GM23338 (cell line): ENCODE results near the gene FMO1. TPM values are rescaled to one million over a fixed set of nuclear protein-coding genes. Genes with fewer than 3 reads are reported as not detected.

Experiments
- ATAC-seq: fragments of 200-7000 bp; cut with Tn5 transposase; 3 replicates; pipeline ENCODE4 v1.9.1; 2020
- DNase-seq: peaks from one replicate; pipeline ENCODE4 v3.0.0-alpha.2; 2015; ENCODE audit warnings: low spot score
- H2AFZ ChIP-seq: fragments of 200-600 bp; sonication (generic); 2 replicates; pipeline ENCODE4 v1.8.0; 2016; ENCODE audit warnings: antibody characterized with exemption, mild to moderate bottlenecking, moderate library complexity
- H3F3A ChIP-seq: fragments of 200-600 bp; sonication (generic); replicated peaks from 2 replicates; pipeline ENCODE4 v1.8.0; 2017; ENCODE audit warnings: antibody characterized with exemption, mixed run types, low read depth
- H3K27ac ChIP-seq: fragments of 200-600 bp; sonication (generic); 2 replicates; pipeline ENCODE4 v1.6.1; 2016; ENCODE audit warnings: low read depth
- H3K27me3 ChIP-seq: fragments of 200-600 bp; sonication (generic); 2 replicates; pipeline ENCODE4 v1.8.0; 2016; ENCODE audit warnings: mild to moderate bottlenecking, mixed run types, moderate library complexity; ENCODE audit not compliant: insufficient read depth
- H3K36me3 ChIP-seq: fragments of 200-600 bp; sonication (generic); 2 replicates; pipeline ENCODE4 v1.8.0; 2016; ENCODE audit warnings: mild to moderate bottlenecking; ENCODE audit not compliant: insufficient read depth
- H3K4me1 ChIP-seq: fragments of 200-600 bp; sonication (generic); 2 replicates; pipeline ENCODE4 v1.8.0; 2016; ENCODE audit warnings: mild to moderate bottlenecking, moderate library complexity; ENCODE audit not compliant: insufficient read depth
- H3K4me2 ChIP-seq: fragments of 200-600 bp; sonication (generic); 2 replicates; pipeline ENCODE4 v1.7.1; 2017; ENCODE audit warnings: mixed run types
- H3K4me3 ChIP-seq: fragments of 200-600 bp; sonication (generic); 2 replicates; pipeline ENCODE4 v1.6.1; 2016; ENCODE audit warnings: mixed run types
- H3K79me2 ChIP-seq: fragments of 200-600 bp; sonication (generic); replicated peaks from 2 replicates; pipeline ENCODE4 v1.8.0; 2017; ENCODE audit warnings: mild to moderate bottlenecking; ENCODE audit not compliant: insufficient read depth
- H3K9me2 ChIP-seq: fragments of 200-600 bp; sonication (generic); 2 replicates; pipeline ENCODE4 v1.8.0; 2017; ENCODE audit not compliant: insufficient read depth
- H4K20me1 ChIP-seq: fragments of 200-600 bp; sonication (generic); replicated peaks from 2 replicates; pipeline ENCODE4 v1.8.0; 2017; ENCODE audit warnings: mild to moderate bottlenecking; ENCODE audit not compliant: insufficient read depth
- H3K27ac Mint-ChIP-seq: 2 replicates; pipeline ENCODE4 v1.8.0; 2020; ENCODE audit warnings: inconsistent platforms, mild to moderate bottlenecking, moderate library complexity, mixed read lengths
- H3K27me3 Mint-ChIP-seq: 3 replicates; pipeline ENCODE4 v1.8.0; 2022; ENCODE audit warnings: low read depth, mild to moderate bottlenecking, moderate library complexity, mixed read lengths, inconsistent platforms; ENCODE audit not compliant: insufficient read depth, poor library complexity
- H3K36me3 Mint-ChIP-seq: 3 replicates; pipeline ENCODE4 v1.8.0; 2021; ENCODE audit warnings: low read depth, mild to moderate bottlenecking, inconsistent platforms, moderate library complexity, mixed read lengths
- H3K4me1 Mint-ChIP-seq: 3 replicates; pipeline ENCODE4 v1.8.0; 2020; ENCODE audit warnings: mild to moderate bottlenecking, inconsistent platforms, mixed read lengths
- H3K4me3 Mint-ChIP-seq: 3 replicates; pipeline ENCODE4 v1.8.0; 2021; ENCODE audit warnings: moderate library complexity, mild to moderate bottlenecking, inconsistent platforms, mixed read lengths
- H3K9me3 Mint-ChIP-seq: 3 replicates; pipeline ENCODE4 v1.8.0; 2020; ENCODE audit warnings: moderate library complexity, mild to moderate bottlenecking, inconsistent platforms, mixed read lengths
- EZH2 ChIP-seq: fragments of 200-600 bp; sonication (generic); IDR thresholded peaks from one replicate; pipeline ENCODE4 v1.8.0; 2017; ENCODE audit warnings: antibody characterized with exemption, mild to moderate bottlenecking, low read depth; ENCODE audit not compliant: unreplicated experiment
- JUNB ChIP-seq: IDR thresholded peaks from one replicate; pipeline ENCODE4 v1.6.1; 2016; ENCODE audit warnings: antibody characterized with exemption; ENCODE audit not compliant: unreplicated experiment
- NANOG ChIP-seq: IDR thresholded peaks from 2 replicates; pipeline ENCODE4 v1.6.1; 2016; ENCODE audit warnings: antibody characterized with exemption, borderline replicate concordance
- POLR2AphosphoS5 ChIP-seq: IDR thresholded peaks from 2 replicates; pipeline ENCODE4 v1.6.1; 2016; ENCODE audit warnings: antibody characterized with exemption, low read depth
- STAT1 ChIP-seq: IDR thresholded peaks from one replicate; pipeline ENCODE4 v1.6.1; 2016; ENCODE audit warnings: antibody characterized with exemption; ENCODE audit not compliant: unreplicated experiment
- ZNF331 ChIP-seq: fragments of 250-450 bp; sonication (Bioruptor Pico); IDR thresholded peaks from 2 replicates; pipeline ENCODE4 v1.5.0; 2020; ENCODE audit warnings: low read depth, mild to moderate bottlenecking, moderate library complexity
- polyA plus RNA-seq: library from polyadenylated mRNA; unstranded; fragments of >200 nt; fragmentation: Nextera tagmentation; extraction: Ambion mirVana; gene quantifications from 2 replicates; pipeline ENCODE4 v1.2.1, GENCODE V29; 2016
- total RNA-seq: library from RNA; depleted of rRNA; stranded (reverse); fragments of >200 nt; shearing (Covaris generic); gene quantifications from 2 replicates; pipeline ENCODE4 v1.2.3, GENCODE V29; 2014
- TF ChIP-seq, protein P1 (sequence below): IDR thresholded peaks from one replicate; pipeline ENCODE4 v1.6.1; 2018; ENCODE audit warnings: antibody characterized with exemption; ENCODE audit not compliant: unreplicated experiment
- TF ChIP-seq, protein P2 (sequence below): fragments of 250-450 bp; sonication (Bioruptor Pico); IDR thresholded peaks from 2 replicates; pipeline ENCODE4 v1.5.0; 2020; ENCODE audit warnings: mild to moderate bottlenecking, moderate library complexity

The FMO1 gene
- total and polyA plus RNA-seq, 2 experiments from 2014 or later = 0.19 TPM; not detected in 1

DNA sequence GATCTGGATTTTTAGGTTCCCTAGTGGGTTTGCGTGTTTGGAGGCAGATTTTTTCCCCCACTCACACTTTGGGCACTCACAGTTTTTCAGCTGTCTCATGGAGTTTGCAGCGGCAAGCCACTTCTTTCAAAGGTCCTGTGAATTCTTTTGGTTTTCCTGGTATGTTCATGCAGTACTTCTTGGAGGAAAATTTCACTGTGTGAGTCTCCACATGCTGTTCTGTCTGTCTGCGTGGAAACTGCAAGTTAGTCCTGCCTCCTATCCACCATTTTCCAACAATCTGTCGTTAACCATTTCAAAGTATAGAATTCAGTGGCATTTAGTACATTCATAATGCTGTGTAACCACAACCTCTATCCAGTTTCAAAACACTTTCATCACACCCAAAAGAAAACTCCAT lies 793 bp upstream of the FMO1 start (continued):
- TF ChIP-seq STAT1 = no peak

DNA sequence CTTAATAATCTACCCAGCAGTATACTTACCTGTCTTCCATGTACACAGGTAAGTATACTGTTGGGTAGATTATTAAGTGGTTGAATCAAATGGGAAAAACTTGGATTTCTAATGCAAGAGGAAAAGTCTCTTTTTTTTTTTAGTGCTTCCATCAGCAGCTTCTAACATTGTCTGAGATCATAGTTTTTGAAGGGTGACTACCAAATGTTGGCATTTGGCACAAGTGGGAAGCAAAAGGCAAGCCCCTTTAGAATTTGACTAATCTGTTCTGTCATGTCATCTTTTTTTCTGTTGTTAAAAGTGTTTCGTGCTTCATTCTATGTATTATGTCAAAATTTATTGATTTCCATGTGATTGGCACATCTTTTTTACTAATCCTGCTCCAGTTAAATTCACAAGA lies 547 bp downstream of the FMO1 start:
- H3K36me3 Mint-ChIP-seq = no peaks in the 10 kb centered on the region
- H3K4me3 ChIP-seq = no peak overlapping the region
- peaks cover 2% of the 10 kb centered on the region for H3K27me3 Mint-ChIP-seq
- H3K27ac ChIP-seq = no peak overlapping the region
- H3K79me2 ChIP-seq = no peaks in the 10 kb centered on the region
- no peak overlapping the region for H3K27ac Mint-ChIP-seq
- no peaks in the 10 kb centered on the region for H3K9me2 ChIP-seq
- no peaks in the 10 kb centered on the region for H3F3A ChIP-seq
- H4K20me1 ChIP-seq = no peaks in the 10 kb centered on the region
- no peak for ATAC-seq
- H3K4me1 Mint-ChIP-seq = peaks cover 25% of the 10 kb centered on the region
- TF ChIP-seq, protein P1, sequence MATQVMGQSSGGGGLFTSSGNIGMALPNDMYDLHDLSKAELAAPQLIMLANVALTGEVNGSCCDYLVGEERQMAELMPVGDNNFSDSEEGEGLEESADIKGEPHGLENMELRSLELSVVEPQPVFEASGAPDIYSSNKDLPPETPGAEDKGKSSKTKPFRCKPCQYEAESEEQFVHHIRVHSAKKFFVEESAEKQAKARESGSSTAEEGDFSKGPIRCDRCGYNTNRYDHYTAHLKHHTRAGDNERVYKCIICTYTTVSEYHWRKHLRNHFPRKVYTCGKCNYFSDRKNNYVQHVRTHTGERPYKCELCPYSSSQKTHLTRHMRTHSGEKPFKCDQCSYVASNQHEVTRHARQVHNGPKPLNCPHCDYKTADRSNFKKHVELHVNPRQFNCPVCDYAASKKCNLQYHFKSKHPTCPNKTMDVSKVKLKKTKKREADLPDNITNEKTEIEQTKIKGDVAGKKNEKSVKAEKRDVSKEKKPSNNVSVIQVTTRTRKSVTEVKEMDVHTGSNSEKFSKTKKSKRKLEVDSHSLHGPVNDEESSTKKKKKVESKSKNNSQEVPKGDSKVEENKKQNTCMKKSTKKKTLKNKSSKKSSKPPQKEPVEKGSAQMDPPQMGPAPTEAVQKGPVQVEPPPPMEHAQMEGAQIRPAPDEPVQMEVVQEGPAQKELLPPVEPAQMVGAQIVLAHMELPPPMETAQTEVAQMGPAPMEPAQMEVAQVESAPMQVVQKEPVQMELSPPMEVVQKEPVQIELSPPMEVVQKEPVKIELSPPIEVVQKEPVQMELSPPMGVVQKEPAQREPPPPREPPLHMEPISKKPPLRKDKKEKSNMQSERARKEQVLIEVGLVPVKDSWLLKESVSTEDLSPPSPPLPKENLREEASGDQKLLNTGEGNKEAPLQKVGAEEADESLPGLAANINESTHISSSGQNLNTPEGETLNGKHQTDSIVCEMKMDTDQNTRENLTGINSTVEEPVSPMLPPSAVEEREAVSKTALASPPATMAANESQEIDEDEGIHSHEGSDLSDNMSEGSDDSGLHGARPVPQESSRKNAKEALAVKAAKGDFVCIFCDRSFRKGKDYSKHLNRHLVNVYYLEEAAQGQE = no peak
- TF ChIP-seq JUNB (no peak), NANOG (no peak), STAT1 (no peak), EZH2 (no peak)
- H3K36me3 ChIP-seq = no peaks in the 10 kb centered on the region
- H2AFZ ChIP-seq = no peak overlapping the region
- peaks cover 47% of the 10 kb centered on the region for H3K27me3 ChIP-seq
- H3K4me2 ChIP-seq = no peak overlapping the region
- DNase-seq = no peak
- H3K4me1 ChIP-seq = peaks cover 33% of the 10 kb centered on the region
- no peaks in the 10 kb centered on the region; the same call in 2 of the 3 replicates for H3K9me3 Mint-ChIP-seq
- no peak overlapping the region for H3K4me3 Mint-ChIP-seq

DNA sequence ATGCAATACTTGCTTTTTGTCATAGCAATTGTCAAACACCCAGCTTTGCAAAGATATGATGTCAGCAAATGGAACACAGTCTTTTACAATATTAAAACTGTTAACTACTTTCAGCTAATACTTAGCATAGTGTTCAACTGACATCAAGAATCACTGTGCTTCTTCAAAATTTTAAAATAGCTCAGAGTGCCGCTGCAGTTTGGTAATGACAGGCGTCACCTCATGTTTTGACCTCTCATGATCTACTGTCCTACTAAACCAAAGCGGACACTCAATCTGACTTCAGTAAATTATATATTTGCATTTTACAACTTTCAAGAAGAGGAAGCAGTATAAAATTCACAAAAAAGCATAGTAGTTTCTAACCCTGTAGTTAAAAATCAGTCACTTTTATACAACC lies 2.0 kb downstream of the FMO1 start:
- peaks cover 37% of the 10 kb centered on the region for H3K4me1 ChIP-seq
- Mint-ChIP-seq H3K27ac (no peak overlapping the region), H3K27me3 (peaks cover 2% of the 10 kb centered on the region), H3K4me1 (peaks cover 27% of the 10 kb centered on the region), H3K36me3 (no peaks in the 10 kb centered on the region), H3K9me3 (no peaks in the 10 kb centered on the region; the same call in 2 of the 3 replicates), H3K4me3 (0 out of 3 replicates have a peak overlapping the region, but pooled peaks have one; percentile 19)
- no peaks in the 10 kb centered on the region for H3K36me3 ChIP-seq
- H3K9me2 ChIP-seq = no peaks in the 10 kb centered on the region
- H3K79me2 ChIP-seq = no peaks in the 10 kb centered on the region
- no peaks in the 10 kb centered on the region for H4K20me1 ChIP-seq
- H3K4me3 ChIP-seq = no peak overlapping the region
- DNase-seq (no peak), ATAC-seq (no peak)
- H3F3A ChIP-seq = 0 out of 2 replicates have a peak, but pooled peaks cover 4% of the 10 kb centered on the region
- H3K4me2 ChIP-seq = no peak overlapping the region
- peaks cover 48% of the 10 kb centered on the region for H3K27me3 ChIP-seq
- H2AFZ ChIP-seq = no peak overlapping the region
- no peak overlapping the region for H3K27ac ChIP-seq
- TF ChIP-seq, protein P2, sequence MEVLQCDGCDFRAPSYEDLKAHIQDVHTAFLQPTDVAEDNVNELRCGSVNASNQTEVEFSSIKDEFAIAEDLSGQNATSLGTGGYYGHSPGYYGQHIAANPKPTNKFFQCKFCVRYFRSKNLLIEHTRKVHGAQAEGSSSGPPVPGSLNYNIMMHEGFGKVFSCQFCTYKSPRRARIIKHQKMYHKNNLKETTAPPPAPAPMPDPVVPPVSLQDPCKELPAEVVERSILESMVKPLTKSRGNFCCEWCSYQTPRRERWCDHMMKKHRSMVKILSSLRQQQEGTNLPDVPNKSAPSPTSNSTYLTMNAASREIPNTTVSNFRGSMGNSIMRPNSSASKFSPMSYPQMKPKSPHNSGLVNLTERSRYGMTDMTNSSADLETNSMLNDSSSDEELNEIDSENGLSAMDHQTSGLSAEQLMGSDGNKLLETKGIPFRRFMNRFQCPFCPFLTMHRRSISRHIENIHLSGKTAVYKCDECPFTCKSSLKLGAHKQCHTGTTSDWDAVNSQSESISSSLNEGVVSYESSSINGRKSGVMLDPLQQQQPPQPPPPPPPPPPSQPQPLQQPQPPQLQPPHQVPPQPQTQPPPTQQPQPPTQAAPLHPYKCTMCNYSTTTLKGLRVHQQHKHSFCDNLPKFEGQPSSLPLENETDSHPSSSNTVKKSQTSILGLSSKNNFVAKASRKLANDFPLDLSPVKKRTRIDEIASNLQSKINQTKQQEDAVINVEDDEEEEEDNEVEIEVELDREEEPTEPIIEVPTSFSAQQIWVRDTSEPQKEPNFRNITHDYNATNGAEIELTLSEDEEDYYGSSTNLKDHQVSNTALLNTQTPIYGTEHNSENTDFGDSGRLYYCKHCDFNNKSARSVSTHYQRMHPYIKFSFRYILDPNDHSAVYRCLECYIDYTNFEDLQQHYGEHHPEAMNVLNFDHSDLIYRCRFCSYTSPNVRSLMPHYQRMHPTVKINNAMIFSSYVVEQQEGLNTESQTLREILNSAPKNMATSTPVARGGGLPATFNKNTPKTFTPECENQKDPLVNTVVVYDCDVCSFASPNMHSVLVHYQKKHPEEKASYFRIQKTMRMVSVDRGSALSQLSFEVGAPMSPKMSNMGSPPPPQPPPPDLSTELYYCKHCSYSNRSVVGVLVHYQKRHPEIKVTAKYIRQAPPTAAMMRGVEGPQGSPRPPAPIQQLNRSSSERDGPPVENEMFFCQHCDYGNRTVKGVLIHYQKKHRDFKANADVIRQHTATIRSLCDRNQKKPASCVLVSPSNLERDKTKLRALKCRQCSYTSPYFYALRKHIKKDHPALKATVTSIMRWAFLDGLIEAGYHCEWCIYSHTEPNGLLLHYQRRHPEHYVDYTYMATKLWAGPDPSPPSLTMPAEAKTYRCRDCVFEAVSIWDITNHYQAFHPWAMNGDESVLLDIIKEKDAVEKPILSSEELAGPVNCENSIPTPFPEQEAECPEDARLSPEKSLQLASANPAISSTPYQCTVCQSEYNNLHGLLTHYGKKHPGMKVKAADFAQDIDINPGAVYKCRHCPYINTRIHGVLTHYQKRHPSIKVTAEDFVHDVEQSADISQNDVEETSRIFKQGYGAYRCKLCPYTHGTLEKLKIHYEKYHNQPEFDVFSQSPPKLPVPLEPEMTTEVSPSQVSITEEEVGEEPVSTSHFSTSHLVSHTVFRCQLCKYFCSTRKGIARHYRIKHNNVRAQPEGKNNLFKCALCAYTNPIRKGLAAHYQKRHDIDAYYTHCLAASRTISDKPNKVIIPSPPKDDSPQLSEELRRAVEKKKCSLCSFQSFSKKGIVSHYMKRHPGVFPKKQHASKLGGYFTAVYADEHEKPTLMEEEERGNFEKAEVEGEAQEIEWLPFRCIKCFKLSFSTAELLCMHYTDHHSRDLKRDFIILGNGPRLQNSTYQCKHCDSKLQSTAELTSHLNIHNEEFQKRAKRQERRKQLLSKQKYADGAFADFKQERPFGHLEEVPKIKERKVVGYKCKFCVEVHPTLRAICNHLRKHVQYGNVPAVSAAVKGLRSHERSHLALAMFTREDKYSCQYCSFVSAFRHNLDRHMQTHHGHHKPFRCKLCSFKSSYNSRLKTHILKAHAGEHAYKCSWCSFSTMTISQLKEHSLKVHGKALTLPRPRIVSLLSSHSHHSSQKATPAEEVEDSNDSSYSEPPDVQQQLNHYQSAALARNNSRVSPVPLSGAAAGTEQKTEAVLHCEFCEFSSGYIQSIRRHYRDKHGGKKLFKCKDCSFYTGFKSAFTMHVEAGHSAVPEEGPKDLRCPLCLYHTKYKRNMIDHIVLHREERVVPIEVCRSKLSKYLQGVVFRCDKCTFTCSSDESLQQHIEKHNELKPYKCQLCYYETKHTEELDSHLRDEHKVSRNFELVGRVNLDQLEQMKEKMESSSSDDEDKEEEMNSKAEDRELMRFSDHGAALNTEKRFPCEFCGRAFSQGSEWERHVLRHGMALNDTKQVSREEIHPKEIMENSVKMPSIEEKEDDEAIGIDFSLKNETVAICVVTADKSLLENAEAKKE (CRISPR knock-in tag) = no peak
- TF ChIP-seq POLR2AphosphoS5 = no peak
- TF ChIP-seq ZNF331 (CRISPR knock-in tag) = no peak
- no peak for TF ChIP-seq EZH2
